ENCODE measurements around the gene OPA3.

OPA3 gene

DNA sequence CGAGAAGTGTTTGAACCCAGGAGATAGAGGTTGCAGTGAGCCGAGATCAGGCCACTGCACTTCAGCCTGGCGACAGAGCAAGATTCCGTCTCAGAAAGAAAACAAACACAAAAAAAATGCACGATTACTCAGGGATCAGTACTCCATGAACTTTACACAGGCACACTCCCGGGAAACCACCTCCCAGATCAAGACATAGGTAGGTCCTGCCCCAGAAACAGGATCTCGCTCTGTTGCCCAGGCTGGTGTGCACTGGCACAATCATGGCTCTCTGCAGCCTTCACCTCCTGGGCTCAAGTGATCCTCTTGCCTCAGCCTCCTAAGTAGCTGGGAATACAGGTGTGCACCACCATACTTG, 66.2 kb downstream of the OPA3 start:
- H3K27ac ChIP-seq = peak overlapping the region; percentile 92

DNA sequence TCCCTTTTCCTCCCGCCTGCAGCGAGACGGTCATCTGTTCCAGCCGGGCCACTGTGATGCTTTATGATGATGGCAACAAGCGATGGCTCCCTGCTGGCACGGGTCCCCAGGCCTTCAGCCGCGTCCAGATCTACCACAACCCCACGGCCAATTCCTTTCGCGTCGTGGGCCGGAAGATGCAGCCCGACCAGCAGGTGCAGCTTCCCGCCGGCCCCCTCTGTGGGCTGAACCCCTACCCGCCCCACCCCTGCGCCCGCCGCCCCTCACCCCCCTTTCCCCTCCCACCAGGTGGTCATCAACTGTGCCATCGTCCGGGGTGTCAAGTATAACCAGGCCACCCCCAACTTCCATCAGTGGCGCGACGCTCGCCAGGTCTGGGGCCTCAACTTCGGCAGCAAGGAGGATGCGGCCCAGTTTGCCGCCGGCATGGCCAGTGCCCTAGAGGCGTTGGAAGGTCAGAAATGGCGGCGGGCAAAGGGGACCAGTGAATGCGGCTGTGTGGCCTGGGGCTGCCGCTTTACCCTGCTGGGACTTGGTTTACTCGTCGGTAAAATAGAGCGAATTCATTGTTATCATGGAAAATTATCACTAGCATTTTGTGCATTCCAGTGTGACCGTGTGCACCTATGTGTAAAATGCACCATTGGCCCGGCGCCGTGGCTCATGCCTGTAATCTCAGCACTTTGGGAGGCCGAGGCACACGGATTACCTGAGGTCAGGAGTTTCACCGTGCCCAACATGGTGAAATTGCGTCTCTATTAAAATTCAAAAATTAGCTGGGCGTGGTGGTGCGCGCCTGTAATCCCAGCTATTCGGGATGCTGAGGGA, 66.7 kb downstream of the OPA3 start:
- CTCF ChIA-PET = no interaction called here
- TF ChIP-seq, protein P1, sequence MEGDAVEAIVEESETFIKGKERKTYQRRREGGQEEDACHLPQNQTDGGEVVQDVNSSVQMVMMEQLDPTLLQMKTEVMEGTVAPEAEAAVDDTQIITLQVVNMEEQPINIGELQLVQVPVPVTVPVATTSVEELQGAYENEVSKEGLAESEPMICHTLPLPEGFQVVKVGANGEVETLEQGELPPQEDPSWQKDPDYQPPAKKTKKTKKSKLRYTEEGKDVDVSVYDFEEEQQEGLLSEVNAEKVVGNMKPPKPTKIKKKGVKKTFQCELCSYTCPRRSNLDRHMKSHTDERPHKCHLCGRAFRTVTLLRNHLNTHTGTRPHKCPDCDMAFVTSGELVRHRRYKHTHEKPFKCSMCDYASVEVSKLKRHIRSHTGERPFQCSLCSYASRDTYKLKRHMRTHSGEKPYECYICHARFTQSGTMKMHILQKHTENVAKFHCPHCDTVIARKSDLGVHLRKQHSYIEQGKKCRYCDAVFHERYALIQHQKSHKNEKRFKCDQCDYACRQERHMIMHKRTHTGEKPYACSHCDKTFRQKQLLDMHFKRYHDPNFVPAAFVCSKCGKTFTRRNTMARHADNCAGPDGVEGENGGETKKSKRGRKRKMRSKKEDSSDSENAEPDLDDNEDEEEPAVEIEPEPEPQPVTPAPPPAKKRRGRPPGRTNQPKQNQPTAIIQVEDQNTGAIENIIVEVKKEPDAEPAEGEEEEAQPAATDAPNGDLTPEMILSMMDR (conservative IDR thresholded peaks at IDR 0.05; ENCODE audit: low read depth) = no peak
- POLR2A ChIA-PET (ENCODE audit: low non-redundant PET) = no interaction called here

More for the DNA sequence above, 66.2 kb downstream of the OPA3 start:
- no peak for DNase-seq (ENCODE audit: low spot score)
- CTCF ChIA-PET = no interaction called here
- TF ChIP-seq, protein P1 (conservative IDR thresholded peaks at IDR 0.05; ENCODE audit: low read depth) = no peak
- POLR2A ChIA-PET (ENCODE audit: low non-redundant PET) = no interaction called here

DNA sequence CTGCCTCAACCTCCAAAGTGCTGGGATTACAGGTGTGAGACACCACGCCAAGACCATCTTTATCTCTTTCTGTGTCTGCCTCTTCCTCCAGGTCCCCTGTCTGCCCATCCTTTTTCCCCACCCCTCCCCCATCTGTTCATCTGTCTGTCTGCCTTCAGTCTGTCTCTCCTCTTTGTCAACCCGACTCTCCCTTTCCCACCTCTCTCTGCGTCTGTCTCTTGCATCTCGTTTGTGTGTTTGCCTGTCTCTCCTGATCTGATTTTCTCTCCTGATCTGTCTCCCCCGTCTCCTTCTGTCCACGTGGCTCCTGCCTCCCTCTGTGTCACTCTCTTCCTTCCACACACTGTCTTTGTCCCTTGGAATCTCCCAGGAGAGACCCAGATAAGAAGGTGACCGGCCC, 67.4 kb downstream of the OPA3 start:
- ChIA-PET POLR2A (ENCODE audit: low non-redundant PET) (no interaction called here), CTCF (interaction anchor here (1.0 kb wide), 1 partner anchor 41 kb away, joined by 3 read pairs; no protein-coding TSS in a partner anchor)
- TF ChIP-seq, protein P1 (conservative IDR thresholded peaks at IDR 0.05; ENCODE audit: low read depth) = no peak
- peak overlapping the region; percentile 92 for H3K27ac ChIP-seq
- no peak for DNase-seq (ENCODE audit: low spot score)

More for the DNA sequence above, 66.7 kb downstream of the OPA3 start:
- H3K27ac ChIP-seq = peak overlapping the region; percentile 92
- no peak for DNase-seq (ENCODE audit: low spot score)

DNA sequence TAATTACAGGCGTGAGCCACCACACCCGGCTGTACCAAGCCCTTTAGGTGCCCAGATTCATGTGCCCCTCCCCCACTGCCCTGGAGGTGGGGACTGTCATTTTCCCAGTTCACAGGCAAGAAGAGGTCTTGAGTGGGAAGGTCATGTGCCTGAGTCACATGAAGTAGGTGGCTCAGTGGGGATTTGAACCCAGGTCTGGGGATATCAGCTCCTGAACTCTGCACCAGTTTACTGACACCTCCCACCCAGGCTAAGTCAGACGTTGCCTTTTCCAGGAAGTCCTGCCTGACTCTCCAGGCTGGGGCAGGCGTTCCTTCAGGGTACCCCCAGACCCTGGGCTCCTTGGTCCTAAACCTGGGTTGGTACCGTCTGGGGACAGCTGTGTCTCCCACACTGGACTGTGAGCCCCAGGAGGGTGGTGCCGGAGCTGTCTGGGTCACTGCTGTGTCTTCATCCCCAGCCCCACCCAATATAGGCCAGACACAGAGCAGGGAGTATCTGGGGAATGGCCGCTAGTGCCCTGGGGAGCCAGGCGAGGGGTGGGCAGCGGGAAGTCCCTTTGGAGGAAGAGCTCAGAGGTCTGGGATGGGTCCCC, 68.7 kb downstream of the OPA3 start:
- ChIA-PET CTCF (interaction anchor here (0.6 to 1.0 kb wide), 2 partner anchors 42 to 1064 kb away, joined by 3 read pairs; no protein-coding TSS in a partner anchor), POLR2A (ENCODE audit: low non-redundant PET) (interaction anchor here (0.6 kb wide), 1 partner anchor 236 kb away, joined by 5 read pairs; no protein-coding TSS in a partner anchor)
- peak overlapping the region; percentile 92 for H3K27ac ChIP-seq
- TF ChIP-seq, protein P1 (conservative IDR thresholded peaks at IDR 0.05; ENCODE audit: low read depth) = no peak
- no peak for DNase-seq (ENCODE audit: low spot score)

DNA sequence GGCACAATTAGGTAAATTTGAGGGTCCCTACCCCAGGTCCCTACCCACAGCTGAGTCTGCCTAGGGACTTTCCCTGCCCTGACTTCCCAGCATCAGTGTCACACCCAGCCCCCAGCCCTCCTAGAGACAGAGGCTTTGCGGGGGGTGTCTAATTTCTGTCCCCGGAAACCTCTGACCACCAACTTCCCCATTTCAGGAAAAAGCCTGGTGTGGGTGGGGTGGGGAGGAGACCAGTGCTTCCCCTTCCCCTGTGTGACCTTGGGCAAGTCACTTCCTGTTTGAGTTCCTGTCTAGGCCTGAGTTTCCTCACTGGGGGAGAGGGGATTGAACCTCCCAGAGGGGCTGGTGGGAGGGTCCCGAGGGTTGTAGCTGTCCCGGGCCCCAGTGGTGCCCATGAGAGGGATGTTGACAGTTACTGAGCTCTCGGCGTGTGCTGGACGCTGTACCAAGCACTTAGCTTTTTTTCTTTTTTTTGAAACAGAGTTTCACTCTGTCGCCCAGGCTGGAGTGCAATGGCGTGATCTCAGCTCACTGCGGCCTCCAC, 69.4 kb downstream of the OPA3 start:
- peak overlapping the region; percentile 92 for H3K27ac ChIP-seq
- ChIA-PET CTCF (interaction anchor here (0.6 kb wide), 2 partner anchors 99 to 1064 kb away, joined by 3 read pairs; no protein-coding TSS in a partner anchor), POLR2A (ENCODE audit: low non-redundant PET) (no interaction called here)
- DNase-seq (ENCODE audit: low spot score) = no peak
- TF ChIP-seq, protein P1 (conservative IDR thresholded peaks at IDR 0.05; ENCODE audit: low read depth) = no peak

DNA sequence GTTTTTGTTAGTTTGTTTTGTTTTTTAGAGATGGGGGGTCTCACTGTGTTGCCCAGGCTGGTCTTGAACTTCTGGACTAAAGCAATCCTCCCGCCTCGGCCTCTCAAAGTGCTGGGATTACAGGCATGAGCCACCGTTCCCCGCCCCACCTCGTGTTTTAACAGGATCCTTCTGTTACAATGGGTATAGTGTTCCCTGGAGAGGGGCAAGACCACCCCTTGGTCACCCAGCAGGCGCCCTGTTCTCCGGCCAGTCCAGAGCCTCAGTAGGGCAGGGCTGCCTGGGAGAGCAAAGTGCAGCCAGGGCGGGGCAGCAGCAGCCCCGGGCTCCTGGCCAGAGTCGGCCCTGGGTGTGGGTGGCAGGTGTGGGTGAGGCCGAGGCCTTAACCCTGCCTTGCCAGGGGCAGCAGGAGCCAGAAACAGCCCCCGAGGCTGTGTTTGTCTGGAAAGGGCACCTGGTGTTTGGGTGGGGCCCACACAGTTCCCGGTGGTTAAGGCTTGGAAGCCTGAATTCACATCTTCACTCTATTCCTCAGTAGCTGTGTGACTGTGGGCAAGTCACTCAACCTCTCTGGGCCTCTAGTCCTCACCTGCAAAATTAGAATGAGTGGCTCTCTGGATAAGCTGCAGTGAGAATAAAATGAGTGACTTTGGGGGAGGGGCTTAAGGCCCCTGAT, 70.1 kb downstream of the OPA3 start:
- peak overlapping the region; percentile 92 for H3K27ac ChIP-seq
- CTCF ChIA-PET = interaction anchor here (0.6 kb wide), 1 partner anchor 99 kb away, joined by 3 read pairs; no protein-coding TSS in a partner anchor
- DNase-seq (ENCODE audit: low spot score) = no peak
- POLR2A ChIA-PET (ENCODE audit: low non-redundant PET) = no interaction called here
- TF ChIP-seq, protein P1 (conservative IDR thresholded peaks at IDR 0.05; ENCODE audit: low read depth) = no peak
